Glomerular endothelial cell (primary cell): Measurements from ENCODE around the gene WDR82. TPM values are rescaled to one million over a fixed set of nuclear protein-coding genes. Genes with fewer than 3 reads are reported as not detected.

Experiments
- DNase-seq: peaks from one replicate; pipeline ENCODE4 v3.0.0-alpha.2; 2011; ENCODE audit warnings: low read depth, low spot score; ENCODE audit errors: extremely low read depth
- total RNA-seq: library from RNA; depleted of rRNA; stranded (reverse); fragments of >200 nt; gene quantifications from 2 replicates; pipeline ENCODE4 v1.2.3, GENCODE V29; 2015

Gene WDR82, protein sequence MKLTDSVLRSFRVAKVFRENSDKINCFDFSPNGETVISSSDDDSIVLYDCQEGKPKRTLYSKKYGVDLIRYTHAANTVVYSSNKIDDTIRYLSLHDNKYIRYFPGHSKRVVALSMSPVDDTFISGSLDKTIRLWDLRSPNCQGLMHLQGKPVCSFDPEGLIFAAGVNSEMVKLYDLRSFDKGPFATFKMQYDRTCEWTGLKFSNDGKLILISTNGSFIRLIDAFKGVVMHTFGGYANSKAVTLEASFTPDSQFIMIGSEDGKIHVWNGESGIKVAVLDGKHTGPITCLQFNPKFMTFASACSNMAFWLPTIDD
- total RNA-seq: 52.8 and 53.0 TPM in 2 replicates

GRCh38 chr3:52278510-52279069, at the start of gene WDR82:
Gene WDR82, minus strand, starts transcription at chr3:52278649. Its CDS starts 288 bp downstream, at chr3:52278361.
- no peak for DNase-seq

- no peak for DNase-seq
Measured at GRCh38 chr3:52327486-52328290, 49.2 kb upstream of the WDR82 start.

- no peak for DNase-seq
Measured at GRCh38 chr3:52326976-52327375, 48.5 kb upstream of the WDR82 start.

DNA sequence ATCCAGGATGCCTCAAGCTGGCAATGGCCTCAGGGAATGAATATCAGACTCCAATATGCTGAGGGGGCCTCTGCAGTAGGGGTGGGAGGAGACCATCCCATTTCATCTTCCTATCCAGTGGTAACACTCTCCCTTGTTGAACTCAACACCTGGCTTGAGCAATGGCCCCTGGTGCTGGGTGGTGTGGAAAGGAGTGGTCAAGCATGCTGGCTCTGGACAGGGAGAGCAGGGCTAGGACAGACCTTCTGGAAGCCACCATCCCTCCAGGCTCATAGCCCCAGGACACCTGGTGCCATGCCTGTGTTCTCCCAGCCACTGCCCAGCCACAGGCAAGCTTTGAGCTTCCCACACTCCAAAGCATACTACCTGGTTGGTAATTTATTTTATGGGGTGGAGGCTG, 47.2 kb upstream of the WDR82 start:
- DNase-seq: no peak

- no peak for DNase-seq
Measured at GRCh38 chr3:52324676-52325075, 46.2 kb upstream of the WDR82 start.

DNA sequence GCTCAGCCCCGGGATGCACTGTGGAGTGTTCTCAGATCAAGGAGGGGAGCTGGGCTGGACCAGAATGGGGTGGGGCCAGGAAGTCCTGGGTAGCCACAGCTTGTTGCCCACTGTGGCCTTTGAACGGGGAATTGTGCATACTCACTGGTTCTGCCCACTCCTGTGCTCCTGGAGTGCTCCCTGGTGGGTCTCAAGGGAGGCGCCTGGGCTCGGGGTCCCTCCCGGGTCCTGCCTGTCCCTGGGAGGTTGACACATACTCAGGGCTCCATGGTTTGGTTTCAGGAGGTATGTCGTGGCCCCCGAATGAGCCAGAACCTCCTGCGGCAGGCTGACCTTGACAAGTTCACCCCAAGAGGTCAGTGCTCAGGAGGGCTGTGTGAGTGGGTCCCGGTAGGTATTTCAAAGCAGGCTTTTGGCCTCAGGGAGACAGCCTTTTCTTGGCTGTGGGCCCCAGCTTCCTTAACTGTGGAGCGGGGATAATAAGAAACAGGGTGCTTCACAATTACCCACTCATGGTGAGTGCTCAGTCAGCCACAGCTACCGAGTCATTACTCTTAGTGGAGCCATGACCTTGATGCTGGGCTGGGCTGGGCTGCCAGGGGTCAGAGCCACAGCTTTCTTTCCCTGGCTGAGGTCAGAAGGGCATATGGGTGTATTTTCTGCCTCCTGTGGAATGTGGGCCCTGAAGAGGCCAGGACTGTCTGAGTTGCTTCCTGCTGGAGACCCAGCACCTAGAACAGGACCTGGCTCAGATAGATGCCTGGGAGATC, 45.3 kb upstream of the WDR82 start:
- no peak for DNase-seq

DNA sequence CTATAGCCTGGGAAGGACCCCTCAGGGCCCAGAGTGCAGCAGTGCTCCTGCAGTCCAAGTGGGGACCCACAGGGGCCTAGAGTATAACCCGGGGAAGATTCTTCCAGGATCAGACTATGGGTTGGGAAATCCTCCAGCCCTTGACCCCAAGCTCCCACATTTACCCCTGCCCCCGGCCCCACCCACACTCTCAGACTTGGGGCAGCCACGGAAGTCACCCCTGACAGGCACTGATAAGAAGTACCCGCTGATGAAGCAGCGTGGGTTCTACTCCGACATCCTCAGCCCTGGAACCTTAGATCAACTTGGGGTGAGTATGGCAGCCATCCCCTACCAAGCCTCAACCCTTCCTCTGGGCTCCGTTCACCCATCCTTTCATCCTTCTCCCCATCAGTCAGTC, 44.0 kb upstream of the WDR82 start:
- no peak for DNase-seq

DNA sequence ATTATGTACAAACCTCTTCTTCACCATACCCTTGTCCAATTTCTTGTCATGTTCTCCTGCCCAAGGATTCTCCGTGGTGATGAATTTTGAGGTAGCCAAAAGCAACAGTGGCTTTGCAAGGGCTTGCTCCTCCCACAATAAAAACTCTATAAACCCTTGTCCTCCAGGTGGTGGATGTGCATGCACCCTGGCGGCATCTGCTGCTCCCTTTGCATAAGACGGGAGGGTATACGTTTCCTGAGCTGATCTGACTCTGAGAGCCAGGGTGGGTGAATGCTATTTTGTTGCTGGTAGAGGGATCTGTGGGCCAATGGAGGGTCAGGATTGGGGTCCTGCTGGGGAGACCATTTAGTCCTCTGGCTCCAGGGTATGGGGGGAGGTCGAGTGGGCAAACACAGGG, 43.0 kb upstream of the WDR82 start:
- DNase-seq: no peak

DNA sequence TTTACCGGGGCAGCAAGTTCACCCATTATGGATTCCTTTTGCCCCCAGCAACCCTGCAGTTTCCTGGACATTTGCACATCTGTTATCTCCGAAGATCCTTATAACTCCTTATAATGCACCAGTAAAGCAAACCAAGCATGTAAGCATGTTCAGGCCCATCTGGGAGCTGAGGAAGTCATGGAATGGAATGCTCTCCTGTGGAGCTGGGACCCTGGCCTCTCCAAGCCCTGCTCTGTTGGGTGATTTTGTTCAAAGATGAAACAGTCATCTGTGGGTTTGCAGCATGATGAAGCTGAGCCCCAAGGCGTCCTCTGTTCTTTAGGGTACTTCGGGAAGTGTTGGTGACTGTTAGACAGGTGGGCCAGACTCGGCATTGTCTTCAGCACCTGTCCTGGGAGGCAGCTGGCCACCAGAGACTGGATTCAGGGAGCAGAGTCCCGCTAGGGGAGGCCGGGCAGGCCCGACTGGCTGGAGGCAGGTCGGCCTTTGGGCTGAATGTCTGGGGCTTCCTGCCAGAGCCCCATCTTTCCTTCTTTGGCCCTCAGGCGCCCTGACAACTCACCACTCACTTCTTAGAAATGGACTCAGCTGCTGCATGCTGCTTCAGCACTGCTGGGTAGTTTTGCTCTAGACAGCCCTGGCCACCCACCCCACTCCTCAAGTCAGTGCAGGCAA, 41.6 kb upstream of the WDR82 start:
- DNase-seq: no peak

GRCh38 chr3:52318186-52318816, 39.9 kb upstream of the WDR82 start:
- no peak for DNase-seq

- DNase-seq: no peak
Measured at GRCh38 chr3:52317208-52318000, 39.0 kb upstream of the WDR82 start.

- DNase-seq: no peak
Measured at GRCh38 chr3:52315977-52316764, 37.7 kb upstream of the WDR82 start, which contains the start of gene DNAH1. Gene DNAH1, plus strand, starts transcription at chr3:52316319. Its CDS starts 6,124 bp downstream, at chr3:52322443.

DNA sequence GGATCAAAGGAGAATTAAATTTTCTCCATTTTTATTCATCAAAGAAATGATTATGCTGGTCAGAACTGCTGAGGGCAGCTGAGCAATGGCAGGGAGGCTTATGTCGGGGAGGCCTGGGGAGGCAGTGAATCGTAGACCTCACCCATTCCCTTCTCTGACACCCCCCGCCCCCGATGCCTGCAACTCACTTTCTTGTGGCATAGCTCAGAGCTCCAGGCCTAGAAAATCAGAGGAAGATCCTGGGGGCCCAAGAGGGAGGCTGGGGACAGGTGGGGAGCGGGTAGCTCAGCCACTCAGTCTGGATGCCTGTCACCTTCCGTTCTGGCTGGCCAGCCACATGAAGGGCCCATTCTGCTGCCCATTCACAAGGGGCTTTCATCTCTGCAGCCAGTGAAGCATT, 36.6 kb upstream of the WDR82 start:
- no peak for DNase-seq

DNA sequence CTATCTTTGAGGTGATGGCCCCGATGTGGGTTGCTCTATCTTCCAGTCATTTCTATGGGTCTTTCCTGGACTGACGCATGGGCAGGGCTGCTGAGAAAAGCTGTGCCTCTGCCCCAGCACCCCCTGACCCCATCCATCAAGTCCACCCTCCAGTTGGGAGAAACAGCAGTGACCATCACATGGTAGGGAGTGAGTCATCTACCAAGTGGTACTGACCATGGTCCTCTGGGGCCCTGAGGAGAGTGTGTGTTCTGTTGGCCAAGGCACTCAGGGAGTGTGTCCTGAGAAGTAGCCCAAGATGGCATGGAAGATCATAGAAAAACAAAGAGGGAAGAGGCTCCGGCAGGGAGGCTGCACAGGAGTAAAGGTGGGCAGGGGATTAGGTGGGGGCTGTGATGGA, 36.0 kb upstream of the WDR82 start:
- DNase-seq: no peak

GRCh38 chr3:52313774-52314188, 35.3 kb upstream of the WDR82 start:
- DNase-seq: peak; percentile 39

GRCh38 chr3:52313188-52313773, 34.8 kb upstream of the WDR82 start:
- DNase-seq: no peak

- no peak for DNase-seq
Measured at GRCh38 chr3:52311576-52312119, 33.2 kb upstream of the WDR82 start.
